ENCODE results near the gene UBE3A. TPM values are rescaled to one million over a fixed set of nuclear protein-coding genes. Genes with fewer than 3 reads are reported as not detected.

The UBE3A gene
- total RNA-seq (100 to 1,000 TPM; 124 to 126 TPM), total RNA-seq (131 to 295 (median 191) reads per million in 172 experiments)
- 42.1 TPM for polyA plus RNA-seq (2013, experiment 1 of 2)
- polyA plus RNA-seq (2013, experiment 2 of 2): 43.9 TPM

GRCh38 chr15:25438601-25439368 is at the start of gene UBE3A:
UBE3A (minus strand) TSS chr15:25439024; CDS start chr15:25409107, 29,917 bp downstream.
- Histone ChIP-seq H3K36me3 (ENCODE audit: insufficient read depth, low read length) (peaks cover 2% of the 10 kb centered on the region), H3K4me1 (ENCODE audit: insufficient read depth, low read length) (peaks cover 13% of the 10 kb centered on the region), H3K27me3 (ENCODE audit: control insufficient read depth in 1 of 2, insufficient read depth in 2 of 2, low read length in 2 of 2) (no peaks in the 10 kb centered on the region), H3K4me3 (ENCODE audit: low read length) (peak within 1 kb of the TSS; percentile 82), H3K9me3 (ENCODE audit: control insufficient read depth in 1 of 2, insufficient read depth in 1 of 2, low read length in 2 of 2) (no peaks in the 10 kb centered on the region), H3K27ac (ENCODE audit: low read depth in 1 of 2, low read length in 2 of 2) (peak within 1 kb of the TSS; percentile 67 to 92)
- ATAC-seq (ENCODE audit: poor library complexity) (peak; percentile 90), DNase-seq (peak; percentile 70 to 96 (median 84))
- peak within 1 kb of the TSS; percentile 99 for H3K4me3 Mint-ChIP-seq
- H3K36me3 Mint-ChIP-seq (ENCODE audit: low read depth): peaks cover 9% of the 10 kb centered on the region
- intact Hi-C loops (cut with DNase I, micrococcal nuclease): loop anchor here (5.0 kb wide), 2 partner anchors 481 to 644 kb away; no protein-coding TSS in a partner anchor
- POLR2A ChIA-PET: interaction anchor here (0.9 to 1.3 kb wide), 2 partner anchors 30 to 482 kb away, joined by 3 to 5 read pairs; no protein-coding TSS in a partner anchor
- H3K4me1 Mint-ChIP-seq (ENCODE audit: low read depth): peaks cover 48% of the 10 kb centered on the region
- no peaks in the 10 kb centered on the region for H3K27me3 Mint-ChIP-seq
- H3K9me3 Mint-ChIP-seq: no peaks in the 10 kb centered on the region
- CTCF ChIA-PET: interaction anchor here (1.6 kb wide), 1 partner anchor 76 kb away, joined by 3 read pairs; no protein-coding TSS in a partner anchor
- peak within 1 kb of the TSS; percentile 95 for H3K27ac Mint-ChIP-seq
- no peak for TF ChIP-seq CTCF (IDR thresholded peaks at IDR 0.05)

- peaks cover 0 to 4% of the 10 kb centered on the region in 2 experiments for H3K9me3 ChIP-seq (ENCODE audit: control insufficient read depth in 1 of 2, insufficient read depth in 1 of 2, low read length in 2 of 2)
- H3K36me3 ChIP-seq (ENCODE audit: insufficient read depth, low read length): no peaks in the 10 kb centered on the region
- H3K4me1 ChIP-seq (ENCODE audit: insufficient read depth, low read length): no peaks in the 10 kb centered on the region
- intact Hi-C loops (cut with DNase I, micrococcal nuclease): no loop called here
- Mint-ChIP-seq H3K4me3 (no peak overlapping the region), H3K36me3 (ENCODE audit: low read depth) (peaks cover 8% of the 10 kb centered on the region), H3K9me3 (peaks cover 10% of the 10 kb centered on the region), H3K27ac (no peak overlapping the region), H3K4me1 (ENCODE audit: low read depth) (no peaks in the 10 kb centered on the region), H3K27me3 (peaks cover 6% of the 10 kb centered on the region)
- no peak overlapping the region for H3K4me3 ChIP-seq (ENCODE audit: low read length)
- no peak for DNase-seq
- no peak overlapping the region for H3K27ac ChIP-seq (ENCODE audit: low read depth in 1 of 2, low read length in 2 of 2)
- H3K27me3 ChIP-seq (ENCODE audit: control insufficient read depth in 1 of 2, insufficient read depth in 2 of 2, low read length in 2 of 2): no peaks in the 10 kb centered on the region
- ChIA-PET CTCF (no interaction called here), POLR2A (no interaction called here)
- no peak for ATAC-seq (ENCODE audit: poor library complexity)
- TF ChIP-seq CTCF (IDR thresholded peaks at IDR 0.05): no peak
Observed at GRCh38 chr15:25487226-25487884, 48.5 kb upstream of the UBE3A start.

- peaks cover 5% of the 10 kb centered on the region for H3K36me3 Mint-ChIP-seq (ENCODE audit: low read depth)
- no peaks in the 10 kb centered on the region for H3K4me1 Mint-ChIP-seq (ENCODE audit: low read depth)
- no peak overlapping the region for H3K27ac Mint-ChIP-seq
- H3K9me3 ChIP-seq (ENCODE audit: control insufficient read depth in 1 of 2, insufficient read depth in 1 of 2, low read length in 2 of 2): peaks cover 0 to 4% of the 10 kb centered on the region in 2 experiments
- intact Hi-C loops (cut with DNase I, micrococcal nuclease): no loop called here
- H3K27ac ChIP-seq (ENCODE audit: low read depth in 1 of 2, low read length in 2 of 2): no peak overlapping the region
- peaks cover 7% of the 10 kb centered on the region for H3K9me3 Mint-ChIP-seq
- H3K4me3 ChIP-seq (ENCODE audit: low read length): no peak overlapping the region
- ChIA-PET POLR2A (no interaction called here), CTCF (no interaction called here)
- TF ChIP-seq CTCF (IDR thresholded peaks at IDR 0.05): no peak
- DNase-seq: no peak
- H3K36me3 ChIP-seq (ENCODE audit: insufficient read depth, low read length): no peaks in the 10 kb centered on the region
- H3K4me1 ChIP-seq (ENCODE audit: insufficient read depth, low read length): no peaks in the 10 kb centered on the region
- no peaks in the 10 kb centered on the region for H3K27me3 ChIP-seq (ENCODE audit: control insufficient read depth in 1 of 2, insufficient read depth in 2 of 2, low read length in 2 of 2)
- peaks cover 13% of the 10 kb centered on the region for H3K27me3 Mint-ChIP-seq
- ATAC-seq (ENCODE audit: poor library complexity): no peak
- H3K4me3 Mint-ChIP-seq: no peak overlapping the region
Observed at GRCh38 chr15:25486051-25486450, 47.2 kb upstream of the UBE3A start.

All from CD4-positive, alpha-beta T cell (primary cell).